ENCODE results near the gene SYK.

Gene SYK

GRCh38 chr9:90945336-90945735 lies 143.7 kb downstream of the SYK start:
- DNase-seq (ENCODE audit: low spot score): no peak
- POLR2A ChIA-PET (ENCODE audit: low non-redundant PET): no interaction called here
- CTCF ChIA-PET: no interaction called here
- no peak for TF ChIP-seq CTCF (conservative IDR thresholded peaks at IDR 0.05; ENCODE audit: low read depth)
- no peak overlapping the region for H3K27ac ChIP-seq

- no peak for TF ChIP-seq CTCF (conservative IDR thresholded peaks at IDR 0.05; ENCODE audit: low read depth)
- ChIA-PET POLR2A (ENCODE audit: low non-redundant PET) (no interaction called here), CTCF (no interaction called here)
- H3K27ac ChIP-seq: no peak overlapping the region
- DNase-seq (ENCODE audit: low spot score): no peak
These were observed 145.4 kb downstream of the SYK start for GRCh38 chr9:90946982-90947381.

Data from RWPE1 (cell line).